Mesothelial cell of epicardium (in vitro differentiated cells): ENCODE results near the gene ITM2C. TPM values are rescaled to one million over a fixed set of nuclear protein-coding genes. Genes with fewer than 3 reads are reported as not detected.

Source experiments
- DNase-seq, 2 experiments: peaks; one replicate each; pipeline ENCODE4 v3.0.0; 2021; ENCODE audit warnings: low spot score in 2 of 2; ENCODE audit not compliant: unreplicated experiment in 2 of 2
- H3K27ac Mint-ChIP-seq: 2 replicates; pipeline ENCODE4 v1.8.0; 2021; ENCODE audit warnings: mixed read lengths
- H3K27me3 Mint-ChIP-seq: 2 replicates; pipeline ENCODE4 v1.8.0; 2021; ENCODE audit warnings: low read depth, mixed read lengths
- H3K36me3 Mint-ChIP-seq: 2 replicates; pipeline ENCODE4 v1.8.0; 2021; ENCODE audit warnings: mixed read lengths
- H3K4me1 Mint-ChIP-seq: 2 replicates; pipeline ENCODE4 v1.8.0; 2021; ENCODE audit warnings: mixed read lengths
- H3K4me3 Mint-ChIP-seq: 2 replicates; pipeline ENCODE4 v1.8.0; 2021; ENCODE audit warnings: mild to moderate bottlenecking, moderate library complexity, mixed read lengths
- H3K9me3 Mint-ChIP-seq: 2 replicates; pipeline ENCODE4 v1.8.0; 2021; ENCODE audit warnings: mixed read lengths
- CTCF ChIP-seq: fragments of 200-600 bp; sonication (generic); IDR thresholded peaks from one replicate; pipeline ENCODE4 v1.5.0; 2021; ENCODE audit warnings: antibody characterized with exemption; ENCODE audit not compliant: unreplicated experiment
- total RNA-seq: library from RNA; stranded (reverse); gene quantifications from 3 replicates; pipeline ENCODE4 v1.2.1, GENCODE V29; 2021

Gene ITM2C
- total RNA-seq, 1 donor from 2014 or later = 270 TPM

GRCh38 chr2:230905448-230906421 lies 41.0 kb downstream of the ITM2C start:
- Mint-ChIP-seq H3K9me3 (no peaks in the 10 kb centered on the region), H3K4me3 (no peak overlapping the region), H3K36me3 (no peaks in the 10 kb centered on the region), H3K27ac (no peak overlapping the region), H3K27me3 (peaks cover 20% of the 10 kb centered on the region), H3K4me1 (peaks cover 7% of the 10 kb centered on the region)
- no peak for DNase-seq
- no peak for TF ChIP-seq CTCF

DNA sequence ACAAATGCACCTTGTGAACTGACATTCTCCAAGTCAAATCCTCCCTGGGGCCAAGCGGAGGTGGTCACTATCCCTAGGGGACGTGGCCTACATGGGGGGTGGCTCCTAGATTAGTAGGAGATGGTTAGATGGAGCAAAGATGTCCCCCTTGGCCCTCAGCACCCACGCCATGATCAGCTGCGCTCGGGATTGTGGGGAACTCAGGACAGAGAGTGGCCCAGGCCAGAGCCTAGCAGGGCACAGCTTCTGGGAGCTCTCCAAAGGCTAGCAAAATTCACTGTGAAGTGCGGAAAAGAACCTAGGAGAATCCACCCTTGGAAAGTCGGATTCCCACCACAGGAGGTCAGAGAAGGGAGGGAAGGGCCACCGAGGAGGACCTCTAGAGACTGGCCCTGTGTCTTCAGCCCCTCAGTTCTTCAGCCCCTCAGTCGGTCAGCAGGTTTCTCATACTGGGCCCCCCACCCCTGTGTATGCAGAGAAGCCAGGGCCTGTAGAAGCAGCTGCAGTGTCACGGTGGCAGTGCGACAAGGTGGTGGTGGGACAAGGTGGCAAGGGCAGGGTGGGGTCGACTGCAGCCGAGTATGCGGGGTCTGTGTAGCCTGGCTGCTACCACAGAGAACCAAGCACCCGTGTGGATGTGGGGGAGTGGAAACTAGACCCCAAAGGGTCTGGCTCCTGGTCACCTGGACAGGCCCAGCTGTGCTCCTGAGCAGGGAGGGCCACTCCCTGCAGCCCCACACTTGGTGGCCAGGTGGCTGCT lies 41.9 kb downstream of the ITM2C start:
- no peak for TF ChIP-seq CTCF
- Mint-ChIP-seq H3K36me3 (no peaks in the 10 kb centered on the region), H3K4me3 (no peak overlapping the region), H3K4me1 (peaks cover 7% of the 10 kb centered on the region), H3K9me3 (no peaks in the 10 kb centered on the region), H3K27me3 (peaks cover 11% of the 10 kb centered on the region), H3K27ac (no peak overlapping the region)
- DNase-seq = no peak

GRCh38 chr2:230907361-230908091 lies 42.8 kb downstream of the ITM2C start:
- no peak for DNase-seq
- TF ChIP-seq CTCF = no peak
- Mint-ChIP-seq H3K36me3 (no peaks in the 10 kb centered on the region), H3K27me3 (peaks cover 8% of the 10 kb centered on the region), H3K4me3 (no peak overlapping the region), H3K9me3 (no peaks in the 10 kb centered on the region), H3K4me1 (peaks cover 7% of the 10 kb centered on the region), H3K27ac (no peak overlapping the region)

DNA sequence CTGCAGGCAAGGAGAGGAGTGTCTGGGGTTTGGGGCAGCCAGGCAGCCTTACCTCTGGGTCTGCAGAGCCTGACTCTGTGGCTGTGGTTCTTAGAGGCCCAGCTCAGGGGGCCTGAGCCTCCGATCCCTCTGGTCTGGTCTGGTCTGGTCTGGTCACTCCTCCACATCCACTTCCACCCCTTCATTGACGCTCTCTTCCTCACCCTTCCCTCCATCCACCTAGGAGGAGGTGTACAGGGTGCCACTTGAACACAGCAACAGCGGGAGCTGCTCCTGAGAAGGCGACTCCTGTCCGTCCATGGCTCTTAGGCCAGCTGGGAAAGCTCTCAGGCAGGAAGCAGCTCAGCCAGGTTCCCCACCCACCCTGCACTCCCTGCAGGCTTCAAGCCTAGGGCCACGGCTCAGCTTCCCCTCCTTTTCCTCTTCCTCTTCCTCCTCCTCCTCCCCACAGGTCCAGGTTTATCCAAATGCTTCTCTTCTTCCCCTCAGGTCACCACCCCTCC lies 43.4 kb downstream of the ITM2C start:
- H3K4me1 Mint-ChIP-seq = peaks cover 7% of the 10 kb centered on the region
- no peak overlapping the region for H3K27ac Mint-ChIP-seq
- H3K36me3 Mint-ChIP-seq = no peaks in the 10 kb centered on the region
- DNase-seq = no peak
- no peak for TF ChIP-seq CTCF
- peaks cover 4% of the 10 kb centered on the region for H3K27me3 Mint-ChIP-seq
- H3K9me3 Mint-ChIP-seq = no peaks in the 10 kb centered on the region
- no peak overlapping the region for H3K4me3 Mint-ChIP-seq

GRCh38 chr2:230908595-230909191 lies 44.0 kb downstream of the ITM2C start:
- Mint-ChIP-seq H3K4me3 (no peak overlapping the region), H3K4me1 (peaks cover 7% of the 10 kb centered on the region), H3K36me3 (no peaks in the 10 kb centered on the region), H3K27me3 (peaks cover 6% of the 10 kb centered on the region), H3K27ac (no peak overlapping the region), H3K9me3 (no peaks in the 10 kb centered on the region)
- TF ChIP-seq CTCF = no peak
- DNase-seq = no peak
